ENCODE measurements around the gene TRPM5. TPM values are rescaled to one million over a fixed set of nuclear protein-coding genes. Genes with fewer than 3 reads are reported as not detected.

The TRPM5 gene
- total RNA-seq, 1 donor from 2014 or later: not detected

- no peak for DNase-seq (ENCODE audit: low spot score)
Measured at GRCh38 chr11:2458321-2458720, 14.0 kb upstream of the TRPM5 start.

GRCh38 chr11:2453436-2453835, 9.1 kb upstream of the TRPM5 start:
- no peak for DNase-seq (ENCODE audit: low spot score)

- DNase-seq (ENCODE audit: low spot score): peak; percentile 63
Measured at GRCh38 chr11:2452321-2453012, 8.2 kb upstream of the TRPM5 start.

- DNase-seq (ENCODE audit: low spot score): no peak
Measured at GRCh38 chr11:2451916-2452315, 7.6 kb upstream of the TRPM5 start.

- no peak for DNase-seq (ENCODE audit: low spot score)
Measured at GRCh38 chr11:2451336-2451735, 7.0 kb upstream of the TRPM5 start.

GRCh38 chr11:2450321-2451041, 6.2 kb upstream of the TRPM5 start:
- DNase-seq (ENCODE audit: low spot score): no peak

- no peak for DNase-seq (ENCODE audit: low spot score)
Measured at GRCh38 chr11:2449548-2450320, 5.4 kb upstream of the TRPM5 start.

- DNase-seq (ENCODE audit: low spot score): no peak
Measured at GRCh38 chr11:2448661-2449547, 4.6 kb upstream of the TRPM5 start.

GRCh38 chr11:2447951-2448650, 3.8 kb upstream of the TRPM5 start:
- DNase-seq (ENCODE audit: low spot score): no peak

GRCh38 chr11:2447253-2447950, 3.1 kb upstream of the TRPM5 start:
- DNase-seq (ENCODE audit: low spot score): no peak

GRCh38 chr11:2446590-2447252, 2.4 kb upstream of the TRPM5 start:
- no peak for DNase-seq (ENCODE audit: low spot score)

GRCh38 chr11:2445746-2446551, 1.6 kb upstream of the TRPM5 start:
- no peak for DNase-seq (ENCODE audit: low spot score)

- DNase-seq (ENCODE audit: low spot score): no peak
Measured at GRCh38 chr11:2444821-2445745, 769 bp upstream of the TRPM5 start, which contains the start of gene KCNQ1. Gene KCNQ1, plus strand, starts transcription at chr11:2445008. Its CDS starts 91 bp downstream, at chr11:2445099.

GRCh38 chr11:2443406-2443805, 908 bp downstream of the TRPM5 start:
- no peak for DNase-seq (ENCODE audit: low spot score)

- DNase-seq (ENCODE audit: low spot score): no peak
Measured at GRCh38 chr11:2442589-2442988, 1.7 kb downstream of the TRPM5 start.

- no peak for DNase-seq (ENCODE audit: low spot score)
Measured at GRCh38 chr11:2441171-2441570, 3.1 kb downstream of the TRPM5 start.

- DNase-seq (ENCODE audit: low spot score): no peak
Measured at GRCh38 chr11:2440646-2441045, 3.7 kb downstream of the TRPM5 start.

GRCh38 chr11:2439820-2440219, 4.5 kb downstream of the TRPM5 start:
- DNase-seq (ENCODE audit: low spot score): no peak

Data from umbilical cord (tissue), 2 donors.